ENCODE results near the gene RBPJ. TPM values are rescaled to one million over a fixed set of nuclear protein-coding genes. Genes with fewer than 3 reads are reported as not detected.

The RBPJ gene
- total and polyA plus RNA-seq, 2 of the 8 experiments (the other 6 are each of a cell fraction or from before 2014, with no cell fraction given): 65.5 to 217 TPM

GRCh38 chr4:26272654-26273615 is 47.9 kb upstream of the RBPJ start (continued):
- no peak for TF ChIP-seq MAX (IDR thresholded peaks at IDR 0.05)
- TF ChIP-seq RXRA (IDR thresholded peaks at IDR 0.05; ENCODE audit: insufficient read depth, low read depth, low read length): no peak
- TF ChIP-seq POU5F1 (IDR thresholded peaks at IDR 0.05; ENCODE audit: low read depth, low read length): no peak
- no peak for TF ChIP-seq JUN (IDR thresholded peaks at IDR 0.05; ENCODE audit: low read depth, low read length)
- TF ChIP-seq KDM1A (IDR thresholded peaks at IDR 0.05; ENCODE audit: borderline replicate concordance, low read length): no peak

Measured in H1 (cell line).